Left cardiac atrium (tissue), 4 donors: ENCODE results near the gene IRF3. TPM values are rescaled to one million over a fixed set of nuclear protein-coding genes. Genes with fewer than 3 reads are reported as not detected.

ENCODE experiments used
- ATAC-seq, 2 donors: fragments of 200-7000 bp; cut with Tn5 transposase; one replicate each; pipeline ENCODE4 v1.9.1; 2020; ENCODE audit warnings: mild to moderate bottlenecking in 2 of 2, moderate library complexity in 2 of 2
- DNase-seq: peaks from one replicate; pipeline ENCODE4 v3.0.0-alpha.2; 2020
- intact Hi-C, 2 donors: fragments of 100-400 bp; cut with DNase I; formaldehyde crosslinking; loops; one replicate each; pipeline versions ENCODE4 v1.14.1 to v1.15.1; 2022 to 2023
- total RNA-seq, 2 donors: library from RNA; stranded (reverse); fragmentation: NEBNext Ultra II Directional; extraction: Animal tissue kit (Norgen Biotek cat#: 25700); gene quantifications; one replicate each; pipeline ENCODE4 v1.2.1, GENCODE V29; 2021
- donor health status: DM: no; HTN: yes; CAD: no.
- donor health status: DM: no; HTN: yes; CAD: no; lungs with severe emphysema.
- donor health status: DM: yes; HTN: yes; CAD: no.
- donor health status: Dilated cardiomyopathy.

The IRF3 gene
- total RNA-seq, 2 donors from 2014 or later, result 46.3 to 48.1 TPM

DNA sequence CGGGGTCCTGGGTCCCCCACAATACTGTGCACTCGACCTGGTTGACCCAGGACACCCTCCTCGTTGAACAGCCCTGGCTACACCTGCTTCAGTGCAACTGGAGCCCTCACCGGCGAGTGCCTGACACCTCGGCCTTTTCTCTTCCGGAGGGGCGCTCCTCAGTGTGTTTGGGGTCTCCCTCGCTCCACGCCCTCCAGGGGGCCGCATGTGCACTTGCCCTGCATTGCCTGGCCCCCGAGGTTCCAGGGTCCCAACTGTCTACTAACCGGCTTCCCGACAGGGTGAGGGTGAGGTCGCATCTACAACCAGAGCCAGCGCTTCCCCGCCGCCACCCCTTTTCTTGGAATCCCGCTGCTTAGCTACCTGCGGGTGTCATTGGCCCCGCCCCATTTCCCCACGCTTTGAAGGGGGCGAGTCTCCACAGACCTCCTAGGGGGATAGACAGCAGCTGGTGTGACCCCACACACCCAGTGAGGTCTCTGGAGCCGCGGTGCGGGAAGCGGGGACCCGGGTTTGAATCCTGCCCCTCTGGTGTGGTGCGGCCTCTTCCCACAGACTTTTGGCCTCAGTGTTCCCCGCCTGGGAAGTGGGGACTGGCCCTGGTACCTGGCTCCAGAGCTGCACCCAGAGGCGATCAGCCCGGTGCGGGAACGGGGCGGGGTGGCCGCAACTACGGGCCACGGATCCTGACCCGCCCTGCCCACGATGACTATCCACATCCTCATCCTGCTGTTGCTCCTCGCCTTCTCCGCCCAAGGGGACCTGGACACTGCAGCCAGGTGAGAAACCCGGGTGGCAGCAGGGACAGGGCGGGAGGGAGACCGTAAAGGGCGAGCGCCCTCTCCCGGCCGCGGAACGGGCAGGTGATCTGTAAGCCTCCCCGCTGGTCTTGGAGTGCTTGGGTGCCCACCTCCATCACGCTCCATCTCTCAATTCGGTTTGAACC, 23.7 kb upstream of the IRF3 start, which contains the start of gene ADM5:
Gene ADM5 (plus strand): TSS at position 462 of the 946 bp plus-strand sequence. CDS start 244 bp downstream, at position 706.
- no peak for DNase-seq
- intact Hi-C loops, result loop anchor here (5.0 to 10.0 kb wide), 2 partner anchors 73 to 115 kb away; partner anchors contain the start of gene TSKS (in 1 of the 2)

GRCh38 chr19:49688531-49689132, 23.0 kb upstream of the IRF3 start:
- DNase-seq (no peak), ATAC-seq (no peak)
- intact Hi-C loops, result loop anchor here in 1 of 2 donors (10.0 kb wide), 1 partner anchor 116 kb away; no protein-coding TSS in a partner anchor

More for the DNA sequence above, 23.7 kb upstream of the IRF3 start, which contains the start of gene ADM5:
- ATAC-seq, result peak; percentile 27 to 35

GRCh38 chr19:49687566-49688316, 22.1 kb upstream of the IRF3 start:
- ATAC-seq (no peak), DNase-seq (no peak)
- intact Hi-C loops, result loop anchor here in 1 of 2 donors (10.0 kb wide), 1 partner anchor 117 kb away; no protein-coding TSS in a partner anchor

DNA sequence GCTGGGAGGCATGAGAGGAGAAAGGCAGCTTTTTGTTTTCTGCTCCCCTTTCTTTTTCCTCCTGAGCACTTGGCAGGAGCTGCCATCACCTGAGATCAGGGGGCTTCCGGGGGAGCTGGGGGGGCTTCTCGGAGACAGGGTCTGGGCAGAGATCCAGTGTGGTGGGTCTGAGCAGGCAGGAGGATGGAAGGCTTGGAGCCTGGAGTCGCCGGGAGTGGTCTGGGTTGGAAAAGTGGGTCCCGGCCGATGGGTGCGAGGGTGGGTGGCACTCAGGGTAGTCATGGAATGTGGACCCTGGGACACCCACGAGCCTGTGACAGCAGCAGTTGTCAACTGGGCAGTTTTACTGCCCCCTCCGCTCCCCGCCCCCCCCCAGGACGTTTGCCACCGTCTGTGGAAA, 21.5 kb upstream of the IRF3 start:
- ATAC-seq, result no peak
- intact Hi-C loops, result loop anchor here in 1 of 2 donors (10.0 kb wide), 1 partner anchor 118 kb away; no protein-coding TSS in a partner anchor
- DNase-seq, result no peak

- intact Hi-C loops, result loop anchor here in 1 of 2 donors (10.0 kb wide), 1 partner anchor 118 kb away; no protein-coding TSS in a partner anchor
- no peak for ATAC-seq
- no peak for DNase-seq
These were observed 20.9 kb upstream of the IRF3 start for GRCh38 chr19:49686503-49687088.

GRCh38 chr19:49685845-49686332, 20.2 kb upstream of the IRF3 start:
- DNase-seq, result no peak
- intact Hi-C loops, result loop anchor here in 1 of 2 donors (10.0 kb wide), 1 partner anchor 119 kb away; no protein-coding TSS in a partner anchor
- no peak for ATAC-seq

DNA sequence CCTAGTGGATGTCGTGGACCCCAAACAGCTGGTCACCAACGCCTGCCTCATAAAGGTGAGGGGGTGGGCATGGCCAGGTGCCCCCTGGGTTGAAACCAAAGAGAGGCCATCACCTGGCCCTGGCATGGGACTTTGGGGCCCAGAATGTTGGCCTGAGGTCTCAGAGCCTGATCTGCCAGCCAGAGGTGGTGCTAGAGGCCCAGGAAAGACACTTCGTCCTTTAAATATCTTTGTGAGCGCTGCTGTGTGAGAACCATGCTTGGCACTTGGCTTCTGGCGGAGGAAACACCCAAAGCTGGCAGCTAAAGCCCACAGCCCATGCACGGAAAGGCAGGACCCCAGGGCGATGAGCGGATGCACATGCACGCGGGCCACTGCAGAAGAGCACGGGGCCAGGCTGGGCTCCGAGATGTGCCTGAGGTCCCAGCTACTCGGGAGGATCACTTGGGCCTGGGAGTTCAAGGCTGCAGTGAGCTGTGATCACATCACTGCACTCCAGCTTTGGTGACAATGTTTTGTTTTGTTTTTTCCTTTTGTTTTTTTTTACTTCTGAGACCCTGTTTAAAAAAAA, 19.4 kb upstream of the IRF3 start:
- DNase-seq (no peak), ATAC-seq (peak in 1 of 2 donors; percentile 23)
- intact Hi-C loops, result loop anchor here (5.0 to 10.0 kb wide), 2 partner anchors 120 to 127 kb away; partner anchors contain the start of gene FUZ (in 1 of the 2)

- DNase-seq (no peak), ATAC-seq (no peak)
- intact Hi-C loops, result loop anchor here (5.0 to 10.0 kb wide), 2 partner anchors 120 to 128 kb away; partner anchors contain the start of gene FUZ (in 1 of the 2)
These were observed 18.8 kb upstream of the IRF3 start for GRCh38 chr19:49684251-49684982.

DNA sequence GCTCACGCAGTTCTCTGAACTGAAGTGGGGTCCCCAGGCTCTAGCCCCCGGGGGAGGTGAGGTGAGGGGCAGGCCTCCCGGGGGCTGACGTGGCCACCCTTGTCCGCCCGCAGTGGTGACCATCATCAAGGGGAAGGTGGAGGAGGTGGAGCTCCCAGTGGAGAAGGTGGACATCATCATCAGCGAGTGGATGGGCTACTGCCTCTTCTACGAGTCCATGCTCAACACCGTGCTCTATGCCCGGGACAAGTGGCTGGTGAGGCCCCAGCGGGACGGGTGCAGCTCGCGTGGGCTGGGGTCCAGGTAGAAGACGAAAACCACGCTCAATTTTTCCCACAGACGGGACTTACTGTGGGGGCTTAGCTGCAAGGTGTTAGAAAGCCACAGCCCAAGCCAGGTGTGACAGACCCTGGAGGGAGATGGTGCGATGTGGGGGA, 18.2 kb upstream of the IRF3 start:
- intact Hi-C loops, result loop anchor here (5.0 to 10.0 kb wide), 2 partner anchors 121 to 128 kb away; partner anchors contain the start of gene FUZ (in 1 of the 2)
- DNase-seq (no peak), ATAC-seq (no peak)

DNA sequence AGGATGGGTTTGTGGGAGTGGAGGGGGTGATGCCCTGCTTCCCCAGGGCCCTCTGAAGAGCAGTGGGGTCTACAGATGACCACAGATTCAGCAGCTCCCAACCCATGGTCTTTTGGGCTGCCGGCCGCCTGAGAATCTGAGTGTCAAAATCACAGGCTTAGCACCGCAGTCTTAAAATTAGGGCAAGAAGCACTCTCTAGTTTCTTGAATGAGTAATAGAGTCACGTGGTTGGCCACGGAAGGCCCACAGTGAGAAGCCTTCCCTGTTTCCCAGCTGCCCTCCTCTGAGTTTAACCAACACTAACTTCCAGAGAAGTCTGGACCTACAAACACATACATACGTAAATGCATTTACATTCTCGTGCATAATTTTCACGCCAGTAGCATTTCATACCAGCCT, 16.6 kb upstream of the IRF3 start:
- ATAC-seq (no peak), DNase-seq (no peak)
- intact Hi-C loops, result loop anchor here (5.0 to 10.0 kb wide), 2 partner anchors 123 to 130 kb away; partner anchors contain the start of gene FUZ (in 1 of the 2)

- no peak for DNase-seq
- intact Hi-C loops, result loop anchor here (5.0 to 10.0 kb wide), 2 partner anchors 123 to 130 kb away; partner anchors contain the start of gene FUZ (in 1 of the 2)
- no peak for ATAC-seq
These were observed 16.2 kb upstream of the IRF3 start for GRCh38 chr19:49681830-49682229.

GRCh38 chr19:49680421-49681351, 15.0 kb upstream of the IRF3 start:
- intact Hi-C loops, result loop anchor here (5.0 to 10.0 kb wide), 2 partner anchors 124 to 132 kb away; partner anchors contain the start of gene FUZ (in 1 of the 2)
- peak; percentile 2 to 9 for ATAC-seq

GRCh38 chr19:49679771-49680413, 14.2 kb upstream of the IRF3 start:
- ATAC-seq (no peak), DNase-seq (no peak)
- intact Hi-C loops, result loop anchor here (5.0 to 10.0 kb wide), 2 partner anchors 125 to 132 kb away; partner anchors contain the start of gene FUZ (in 1 of the 2)

More at GRCh38 chr19:49680421-49681351, 15.0 kb upstream of the IRF3 start:
- peak; percentile 91 for DNase-seq

GRCh38 chr19:49678985-49679770, 13.5 kb upstream of the IRF3 start:
- peak in 1 of 2 donors; percentile 0 for ATAC-seq
- DNase-seq, result no peak
- intact Hi-C loops, result no loop called here
